HG02798 (cell line): ENCODE measurements around the gene DLG2.
A peak's percentile ranks its signal among the peaks of the same experiment; 100 is the strongest.

Experiments used
- ATAC-seq: cut with Tn5 transposase; IDR thresholded peaks from one replicate; pipeline ENCODE4 v1.9.1; 2021; ENCODE audit warnings: mild to moderate bottlenecking; ENCODE audit not compliant: unreplicated experiment, poor library complexity

The DLG2 gene

DNA sequence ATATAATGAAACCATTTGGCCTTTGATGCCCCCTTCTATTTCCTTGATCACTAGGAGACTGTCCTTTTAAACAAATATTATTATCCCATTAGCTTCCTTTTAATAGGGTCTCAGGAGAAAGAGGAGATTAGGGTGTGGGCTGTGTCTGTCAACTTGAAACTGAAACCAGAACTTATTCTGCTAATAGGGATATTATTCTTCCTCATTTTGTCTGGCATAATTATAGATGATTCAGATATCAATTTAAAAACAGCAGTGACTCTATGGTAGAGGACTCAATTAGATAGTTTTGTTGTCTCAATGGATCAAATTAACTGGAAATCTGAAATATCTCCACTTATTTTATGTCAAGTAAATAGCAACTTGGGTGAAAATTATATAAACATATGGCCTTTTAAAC lies 1756.1 kb downstream of the DLG2 start:
- no peak for ATAC-seq

GRCh38 chr11:83866655-83867054 lies 1760.5 kb downstream of the DLG2 start:
- ATAC-seq, result no peak

DNA sequence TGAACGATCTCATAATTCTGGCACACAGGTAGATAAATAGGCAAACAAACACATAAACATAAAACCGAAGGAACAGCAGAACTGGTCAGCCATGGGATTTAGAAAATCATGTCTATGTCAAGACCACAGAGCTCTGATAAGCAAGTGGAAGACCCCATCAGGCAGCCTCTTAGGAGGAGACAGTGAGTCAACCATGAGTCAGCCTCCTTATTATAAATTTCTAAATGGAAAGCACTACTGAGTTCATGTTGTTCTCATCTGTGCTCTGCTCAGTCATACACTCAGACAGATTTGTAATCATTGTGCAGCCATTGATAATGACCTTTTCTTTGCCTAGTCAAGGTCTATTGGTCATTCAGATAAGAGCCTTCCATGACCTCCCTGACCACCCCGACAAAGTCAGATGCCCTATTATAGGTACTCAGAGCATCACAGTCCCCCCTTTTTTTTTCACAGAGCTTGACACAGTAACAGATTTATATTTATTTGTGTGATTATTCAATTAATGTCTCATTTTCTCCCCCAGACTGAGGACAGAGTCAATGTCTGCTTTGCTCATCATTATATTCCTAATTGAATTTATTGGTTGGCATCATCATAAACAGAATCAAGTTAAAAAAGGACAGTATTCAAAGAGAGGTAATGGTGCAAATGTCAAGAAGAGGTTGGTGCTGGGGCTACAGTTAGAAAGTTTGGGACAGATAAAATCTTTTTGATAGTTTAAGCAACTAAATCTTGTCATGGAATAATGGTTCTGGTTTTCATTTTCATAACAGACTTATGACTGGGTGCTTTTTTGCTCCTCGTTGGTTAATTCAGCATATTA lies 1761.3 kb downstream of the DLG2 start:
- ATAC-seq, result no peak

DNA sequence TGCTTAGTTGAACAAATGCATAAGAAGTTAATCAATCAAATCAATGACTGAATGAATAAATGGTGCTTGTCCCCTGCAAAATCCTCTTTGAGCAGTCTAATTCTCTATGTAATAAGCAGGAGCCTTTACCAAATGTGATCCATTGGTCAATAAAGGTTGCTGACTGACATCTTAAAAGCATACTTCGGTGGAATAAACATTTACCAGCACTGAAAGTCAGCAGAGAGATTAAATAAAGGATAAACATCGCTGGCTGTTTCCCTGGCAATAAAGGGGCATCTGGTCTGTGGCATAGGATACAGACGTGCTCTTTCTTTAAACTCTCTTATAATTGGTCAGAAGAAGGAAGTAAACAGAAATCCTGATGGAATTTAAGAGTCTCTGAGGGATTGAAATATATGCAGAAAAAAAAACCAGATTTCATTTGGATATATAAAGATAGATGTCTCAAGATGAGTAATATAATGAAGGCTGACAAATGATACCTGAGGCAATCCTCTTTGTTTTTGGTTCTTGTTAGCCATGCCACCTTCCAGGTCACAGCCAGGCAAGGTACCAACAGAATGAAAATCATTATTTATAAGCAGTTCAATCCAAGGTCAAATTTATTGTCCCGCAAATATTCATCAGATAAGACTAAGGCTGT lies 1762.6 kb downstream of the DLG2 start:
- ATAC-seq, result no peak

- no peak for ATAC-seq
These were observed 1763.9 kb downstream of the DLG2 start for GRCh38 chr11:83863272-83863671.

GRCh38 chr11:83862691-83863090 lies 1764.5 kb downstream of the DLG2 start:
- ATAC-seq, result no peak

DNA sequence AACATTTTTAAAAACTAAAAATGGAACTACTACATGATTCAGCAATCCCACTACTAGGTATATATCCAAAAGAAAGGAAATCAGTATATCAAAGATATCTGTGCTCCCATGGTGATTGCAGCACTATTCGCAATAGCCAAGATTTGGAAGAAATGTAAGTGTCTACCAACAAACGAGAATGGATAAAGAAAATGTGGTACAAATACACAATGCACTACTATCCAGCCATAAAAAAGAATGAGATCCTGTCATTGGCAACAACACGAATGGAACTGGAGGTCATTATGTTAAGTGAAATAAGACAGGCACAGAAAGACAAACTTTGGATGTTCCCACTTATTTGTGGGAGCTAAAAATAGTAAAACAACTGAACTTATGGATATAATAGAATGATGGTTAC lies 1765.1 kb downstream of the DLG2 start:
- no peak for ATAC-seq

GRCh38 chr11:83858694-83859093 lies 1768.5 kb downstream of the DLG2 start:
- ATAC-seq, result no peak

GRCh38 chr11:83855237-83855636 lies 1771.9 kb downstream of the DLG2 start:
- ATAC-seq, result no peak

DNA sequence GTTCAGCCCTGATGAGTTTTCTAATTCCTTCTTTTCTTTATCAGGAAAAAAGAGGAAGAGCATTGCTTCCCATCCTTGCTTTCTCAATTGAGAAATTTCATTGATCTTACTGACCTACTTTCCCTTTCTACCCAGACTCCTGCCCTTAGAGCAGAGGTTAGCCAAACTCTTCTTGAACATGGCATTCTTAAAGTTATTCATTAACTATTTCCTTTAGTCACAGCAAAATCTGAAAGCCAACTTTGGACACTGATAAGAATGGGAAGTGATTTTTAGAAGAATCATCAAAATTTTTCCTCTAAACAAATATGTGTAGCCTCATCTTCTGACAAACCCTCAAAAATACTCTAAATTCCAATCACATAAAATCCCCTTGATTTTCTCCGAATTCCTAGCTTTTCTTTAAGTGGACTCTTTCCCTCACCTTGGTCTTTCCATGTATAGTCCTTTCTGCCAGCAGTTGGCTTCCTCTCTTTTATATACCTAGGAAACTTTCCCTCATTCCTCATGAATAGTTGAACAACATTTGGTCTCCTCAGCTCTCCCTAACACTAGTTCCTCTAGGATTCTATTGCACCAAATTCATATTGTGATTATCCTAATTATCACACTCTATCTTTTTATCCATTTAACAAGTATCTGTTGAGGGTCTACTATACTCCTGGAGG lies 1774.2 kb downstream of the DLG2 start:
- ATAC-seq, result no peak

- no peak for ATAC-seq
These were observed 1775.1 kb downstream of the DLG2 start for GRCh38 chr11:83852012-83852411.

- no peak for ATAC-seq
These were observed 1779.6 kb downstream of the DLG2 start for GRCh38 chr11:83847467-83848034.

GRCh38 chr11:83845797-83846196 lies 1781.3 kb downstream of the DLG2 start:
- ATAC-seq, result no peak

DNA sequence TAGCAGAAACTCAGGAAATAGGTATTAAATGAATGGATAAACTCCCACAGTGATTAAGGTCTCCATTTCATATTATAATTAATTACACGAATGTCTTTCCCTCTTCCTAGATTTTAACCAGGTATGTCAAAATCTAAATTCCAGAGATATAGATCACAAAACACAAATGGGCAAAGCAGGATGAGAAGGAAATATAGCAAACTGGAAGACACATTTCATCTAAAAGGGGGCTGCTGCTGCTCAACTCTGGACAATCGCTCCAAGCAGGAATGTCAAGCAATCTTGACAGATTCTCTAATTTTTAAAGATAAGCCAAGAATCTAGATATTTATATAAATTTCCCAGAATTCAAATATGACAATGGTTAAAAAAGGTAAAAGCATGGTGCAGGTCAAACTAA lies 1786.8 kb downstream of the DLG2 start:
- no peak for ATAC-seq

DNA sequence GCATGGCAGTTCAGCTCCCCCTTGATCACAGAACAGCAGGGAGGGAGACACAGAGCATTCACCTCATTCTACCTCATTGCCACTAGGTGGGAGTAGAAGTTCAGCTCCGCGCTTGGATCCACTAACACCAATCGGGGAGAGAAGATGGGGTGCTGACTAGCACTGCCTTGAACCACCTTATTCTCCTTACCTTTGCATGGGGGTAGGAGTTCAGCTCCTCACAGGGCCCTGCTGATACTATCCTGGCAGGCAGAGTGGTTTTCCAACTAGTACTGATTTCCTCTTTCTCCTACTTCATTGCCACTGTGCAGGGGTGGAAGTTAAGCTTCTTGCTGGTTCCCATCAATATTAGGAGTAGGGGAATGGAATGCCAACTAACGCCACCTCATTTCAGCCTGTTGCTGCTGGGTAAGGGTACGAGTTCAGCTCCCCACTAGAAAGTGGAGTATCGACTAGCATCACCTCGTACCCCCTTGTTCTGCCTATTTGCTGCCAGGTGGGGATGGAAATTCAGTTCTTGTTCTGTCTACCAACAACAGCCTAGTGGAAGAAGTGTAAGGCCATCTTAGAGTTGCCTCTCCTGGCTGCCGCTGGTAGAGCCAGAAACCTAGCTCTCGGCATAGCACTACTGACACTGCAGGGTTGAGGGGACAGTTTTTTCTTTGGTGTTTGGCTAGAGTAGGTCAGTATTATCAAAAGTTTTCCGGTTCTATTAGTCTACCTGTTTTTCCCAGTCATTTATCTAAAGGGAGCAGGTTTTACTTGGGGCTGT lies 1790.1 kb downstream of the DLG2 start:
- peak; percentile 88 for ATAC-seq

DNA sequence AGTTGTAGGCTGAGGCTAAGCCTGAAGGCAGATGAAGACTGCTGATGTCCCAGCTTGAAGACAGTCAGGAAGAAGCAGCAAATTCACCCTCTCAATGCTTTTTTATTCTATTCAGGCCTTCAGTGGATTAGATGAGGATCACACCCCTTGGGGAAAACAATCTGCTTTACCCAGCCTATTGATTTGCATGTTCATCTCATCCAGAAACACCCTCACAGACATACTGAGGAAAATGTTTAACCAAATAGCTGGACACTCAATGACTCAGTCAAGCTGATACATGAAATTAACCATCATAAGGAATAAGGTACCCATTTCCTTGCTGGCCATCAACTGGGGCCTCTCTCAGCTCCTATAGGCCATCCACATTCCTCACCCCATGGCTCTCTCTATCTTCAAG lies 1791.1 kb downstream of the DLG2 start:
- no peak for ATAC-seq

- peak; percentile 85 for ATAC-seq
These were observed 1791.7 kb downstream of the DLG2 start for GRCh38 chr11:83835423-83835822.

- no peak for ATAC-seq
These were observed 1795.2 kb downstream of the DLG2 start for GRCh38 chr11:83831929-83832328.

DNA sequence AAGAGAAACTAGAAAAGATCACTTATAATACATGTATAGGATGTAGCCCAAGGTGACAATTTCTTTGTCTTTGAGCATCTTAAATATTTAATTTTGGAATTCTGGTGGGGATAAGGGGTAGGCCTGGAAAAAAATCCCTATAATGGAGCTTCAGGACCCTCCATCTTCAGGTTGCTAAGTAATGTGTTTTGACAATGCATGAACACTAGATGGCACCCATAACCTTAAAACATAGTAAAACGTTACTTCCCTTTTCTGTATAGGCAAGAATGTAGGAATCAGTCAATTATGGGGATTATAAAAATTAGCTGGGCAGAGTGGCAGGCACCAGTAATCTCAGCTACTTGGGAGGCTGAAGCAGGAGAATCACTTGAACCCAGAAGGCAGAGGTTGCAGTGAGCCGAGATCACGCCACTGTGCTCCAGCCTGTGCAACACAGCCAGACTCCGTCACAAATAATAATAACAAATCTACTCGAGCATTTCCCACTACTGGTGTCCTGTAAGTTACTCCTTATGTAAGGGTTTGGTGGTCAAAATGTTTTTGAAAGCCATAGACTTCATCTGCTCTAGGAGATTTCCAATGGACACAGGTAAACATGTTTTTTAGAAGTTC lies 1799.1 kb downstream of the DLG2 start:
- peak; percentile 86 for ATAC-seq

GRCh38 chr11:83827520-83827919 lies 1799.6 kb downstream of the DLG2 start:
- no peak for ATAC-seq
